NCI-H1105 (cell line): ENCODE measurements around the gene STARD3.

Experiments
- DNase-seq: peaks from one replicate; lab custom pipeline; 2025; lab: John Stamatoyannopoulos, UW

STARD3 gene

GRCh38 chr17:39672522-39673334, 35.8 kb downstream of the STARD3 start:
- no peak for DNase-seq

- DNase-seq: no peak
These were observed 36.6 kb downstream of the STARD3 start for GRCh38 chr17:39673335-39674081.

DNA sequence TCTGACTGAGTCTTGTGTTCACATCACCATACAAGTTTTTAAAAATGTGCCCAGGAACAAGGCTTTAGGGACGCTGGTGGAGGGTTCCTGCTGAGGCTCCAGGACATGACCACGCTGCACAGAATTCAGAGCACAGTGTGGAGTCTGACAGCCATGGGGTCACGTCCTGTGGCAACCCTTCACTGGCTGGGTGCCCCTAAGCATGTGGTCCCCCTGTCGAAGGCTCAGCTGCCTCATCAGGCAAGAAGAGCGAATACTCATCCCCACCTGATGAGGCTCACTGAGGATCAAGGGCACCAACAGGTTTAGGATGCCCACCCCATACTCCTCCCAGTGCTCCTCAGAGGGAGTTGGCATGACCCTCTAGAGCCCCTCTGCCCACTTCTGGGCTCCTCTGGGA, 37.2 kb downstream of the STARD3 start:
- no peak for DNase-seq

GRCh38 chr17:39674702-39675389, 37.9 kb downstream of the STARD3 start:
- no peak for DNase-seq

GRCh38 chr17:39675390-39676082, 38.6 kb downstream of the STARD3 start:
- no peak for DNase-seq

GRCh38 chr17:39676198-39676819, 39.4 kb downstream of the STARD3 start:
- DNase-seq: peak; percentile 12

DNA sequence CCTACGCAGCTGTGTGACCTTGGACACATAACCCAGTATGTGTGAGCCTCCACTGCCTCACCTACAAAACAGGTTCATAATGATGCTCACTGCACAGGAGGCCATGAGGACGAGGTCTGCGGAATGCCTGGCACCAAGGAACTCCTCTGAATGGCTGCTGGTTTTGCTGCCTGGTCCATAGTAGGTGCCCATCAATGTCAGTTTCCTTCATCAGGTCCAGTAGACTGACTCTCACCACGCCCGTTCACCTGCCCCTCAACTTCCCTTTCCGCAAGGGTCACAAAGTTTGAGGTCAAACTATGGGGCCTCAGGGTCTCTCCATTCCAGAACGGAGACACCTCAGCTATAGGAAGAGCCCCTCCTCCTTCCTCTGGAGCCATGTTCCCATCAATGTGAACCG, 40.1 kb downstream of the STARD3 start:
- DNase-seq: no peak

DNA sequence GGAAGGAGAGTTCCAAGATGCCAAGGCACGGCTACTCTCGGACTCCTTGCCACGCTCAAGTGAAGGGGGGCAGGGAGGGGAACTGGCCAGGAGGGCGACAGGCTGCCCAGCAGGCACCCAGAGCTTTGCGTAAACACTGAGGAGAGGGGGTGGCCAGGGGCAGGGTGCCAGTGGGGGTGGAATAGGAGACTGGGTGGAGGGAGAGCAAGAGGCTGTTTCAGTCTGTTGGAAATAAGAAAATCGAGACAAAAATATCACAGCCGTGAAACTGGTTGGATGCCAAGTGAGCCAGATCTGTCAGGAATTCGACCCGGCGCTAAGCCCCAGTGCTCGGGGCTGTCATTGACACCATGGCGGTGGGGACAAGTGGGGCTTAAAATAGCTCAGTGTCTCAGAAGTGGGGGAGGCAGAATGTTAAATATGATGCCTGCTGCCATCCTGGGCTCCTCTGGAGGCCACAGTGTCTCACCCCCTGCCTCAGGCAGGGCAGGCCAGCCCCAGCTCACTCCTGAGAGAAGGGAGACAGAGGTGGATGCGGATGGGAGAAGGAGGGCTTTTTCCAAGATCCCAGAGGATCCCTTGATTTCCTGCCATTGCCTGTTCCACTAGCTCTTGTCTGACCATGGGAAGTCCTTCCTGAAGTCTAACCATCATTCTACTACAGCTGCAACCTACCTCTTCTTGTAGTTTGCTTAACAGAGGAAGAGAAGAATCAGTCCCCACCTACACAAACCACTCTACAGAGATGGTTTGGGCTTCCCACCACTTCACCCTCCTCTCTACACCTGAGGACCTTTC, 40.8 kb downstream of the STARD3 start:
- DNase-seq: no peak

DNA sequence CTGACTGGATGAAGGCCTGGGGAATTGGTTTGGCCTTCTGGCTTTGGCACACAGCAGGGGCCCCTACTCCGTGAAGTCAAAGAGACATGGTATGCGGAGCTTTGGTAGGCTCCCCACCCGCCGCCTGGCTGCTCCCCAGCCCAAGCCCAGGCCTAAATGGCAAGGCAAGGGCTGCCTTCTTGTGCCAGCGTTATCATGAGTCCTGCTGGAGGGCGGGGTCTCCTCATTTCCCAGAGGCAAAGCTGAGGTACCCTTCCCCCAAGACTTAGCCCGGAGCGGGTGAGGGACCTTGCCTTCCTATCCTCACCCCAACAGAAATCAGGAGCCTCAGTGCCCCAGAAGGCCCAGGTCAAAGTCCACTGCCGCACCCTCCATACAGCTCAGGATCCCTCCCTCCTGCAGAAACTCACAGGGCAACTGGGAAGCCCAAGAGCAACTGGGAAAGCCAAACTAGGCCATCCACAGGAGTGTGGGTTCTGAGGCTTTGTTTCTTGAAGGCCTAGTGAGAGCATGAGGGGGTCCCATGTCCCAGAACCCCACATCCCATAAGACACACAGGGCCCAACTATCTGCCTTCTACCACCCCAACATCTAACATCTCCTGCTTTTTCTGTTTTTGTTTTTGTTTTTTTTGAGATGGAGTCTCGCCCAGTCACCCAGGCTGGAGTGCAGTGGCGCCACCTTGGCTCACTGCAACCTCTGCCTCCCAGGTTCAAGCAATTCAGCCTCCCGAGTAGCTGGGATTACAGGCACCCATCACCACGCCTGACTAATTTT, 41.6 kb downstream of the STARD3 start:
- DNase-seq: no peak

- DNase-seq: no peak
These were observed 42.7 kb downstream of the STARD3 start for GRCh38 chr17:39679521-39680192.

DNA sequence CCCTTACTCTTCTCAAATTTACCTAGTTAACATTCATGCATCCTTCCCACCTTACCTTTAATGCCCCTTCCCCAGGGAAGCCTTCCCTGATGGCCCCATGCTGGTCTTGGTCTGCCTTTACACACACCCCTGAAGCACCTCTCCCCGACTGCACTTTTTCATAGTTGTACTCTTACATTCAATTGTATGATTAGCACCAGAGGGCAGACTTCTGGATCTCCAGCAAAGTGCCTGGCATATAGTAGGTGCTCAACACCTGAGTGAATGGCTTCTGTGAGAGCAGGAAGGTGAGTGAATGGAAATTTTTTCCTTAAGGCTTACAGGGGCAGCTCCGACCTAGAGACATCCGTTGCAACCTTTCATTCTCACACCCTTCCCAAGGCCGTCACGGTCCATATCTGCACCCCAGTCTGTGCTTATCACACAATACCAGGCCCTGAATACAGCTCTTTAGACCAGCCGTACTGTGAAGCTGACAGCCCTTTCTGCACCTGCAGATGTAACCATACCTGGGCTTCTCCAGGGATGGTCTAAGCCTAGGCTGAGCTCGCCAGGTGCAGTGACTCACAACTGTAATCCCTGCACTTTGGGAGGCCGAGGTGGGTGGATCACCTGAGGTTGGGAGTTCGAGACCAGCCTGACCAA, 46.5 kb downstream of the STARD3 start:
- no peak for DNase-seq

GRCh38 chr17:39684369-39685192, 47.6 kb downstream of the STARD3 start:
- no peak for DNase-seq

GRCh38 chr17:39687101-39687545, 50.2 kb downstream of the STARD3 start:
- DNase-seq: no peak

DNA sequence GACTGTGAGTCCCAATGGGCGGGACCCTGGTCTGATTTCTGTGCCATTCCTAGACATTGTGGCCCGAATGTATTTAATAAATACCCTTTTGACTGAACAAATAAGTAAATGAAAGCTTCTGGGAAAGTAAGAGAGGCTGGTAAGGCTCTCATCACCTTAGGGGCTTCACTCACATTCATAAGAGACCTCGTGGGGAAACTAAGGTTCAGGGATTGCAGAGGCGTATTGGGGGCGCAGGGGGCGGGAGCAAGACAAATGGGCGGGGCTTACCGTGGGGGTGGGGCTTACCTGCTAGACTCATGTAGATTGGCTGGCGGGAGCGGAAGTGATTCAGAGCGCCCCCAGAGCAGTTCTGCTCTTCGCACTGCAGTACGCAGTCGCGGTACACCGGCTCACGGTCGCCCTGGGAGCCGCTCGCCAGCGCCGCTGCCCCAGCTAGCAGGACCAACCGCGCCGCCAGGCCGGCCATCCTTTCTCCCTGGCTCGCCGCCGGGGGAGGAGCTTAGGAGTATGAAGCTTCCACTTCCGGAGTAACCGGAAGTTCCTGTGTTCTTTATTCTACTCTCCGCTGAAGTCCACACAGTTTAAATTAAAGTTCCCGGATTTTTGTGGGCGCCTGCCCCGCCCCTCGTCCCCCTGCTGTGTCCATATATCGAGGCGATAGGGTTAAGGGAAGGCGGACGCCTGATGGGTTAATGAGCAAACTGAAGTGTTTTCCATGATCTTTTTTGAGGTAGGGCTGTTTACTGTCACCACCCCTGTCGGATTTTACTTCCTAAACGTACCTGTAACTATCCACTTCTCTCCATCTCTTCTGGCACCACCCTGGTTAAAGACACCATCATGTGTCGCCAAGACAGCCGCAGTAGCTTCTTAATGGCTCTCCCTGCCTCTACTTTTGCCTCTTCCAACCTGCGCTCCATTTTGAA, 50.9 kb downstream of the STARD3 start, which contains the start of gene PGAP3:
PGAP3 (minus strand) TSS at position 512 of the 929 bp plus-strand sequence; CDS start at position 469, 43 bp downstream.
- peak; percentile 91 for DNase-seq

DNA sequence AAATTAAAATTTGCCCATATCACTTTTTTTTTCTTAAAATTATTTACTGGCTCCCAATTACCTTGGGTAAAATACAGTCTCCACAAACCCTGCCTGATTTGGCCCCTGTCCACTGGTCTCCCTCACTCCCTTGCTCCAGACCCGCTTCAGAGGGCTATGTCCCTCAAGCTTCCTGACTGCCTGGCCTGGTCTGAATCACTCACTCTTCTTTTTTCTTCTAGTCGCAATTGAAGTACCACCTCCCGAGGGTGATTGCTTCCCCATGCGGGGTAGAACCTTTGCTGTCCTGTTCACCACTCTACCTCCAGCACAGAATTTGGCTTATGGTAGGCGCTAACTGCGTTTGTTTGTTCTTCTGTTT, 51.5 kb downstream of the STARD3 start:
- no peak for DNase-seq

DNA sequence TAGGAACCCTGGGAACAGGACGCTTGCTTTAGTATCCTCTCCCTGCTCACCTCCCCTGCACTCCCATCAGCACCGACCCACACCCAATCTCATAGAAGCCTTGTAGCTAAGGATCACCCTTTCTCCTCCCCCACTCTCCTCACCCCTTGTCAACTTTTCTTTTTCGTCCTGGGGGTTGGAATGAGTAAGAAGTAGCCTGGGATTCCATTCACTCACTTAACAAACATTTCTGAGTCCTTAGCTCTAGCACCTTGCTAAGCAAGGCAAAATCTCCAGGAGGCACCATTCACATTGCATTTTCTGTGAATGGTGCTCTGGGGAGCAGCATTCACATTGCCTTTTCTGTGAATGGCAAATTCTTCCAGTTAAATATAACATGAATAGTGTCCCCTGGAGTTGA, 52.0 kb downstream of the STARD3 start:
- no peak for DNase-seq

DNA sequence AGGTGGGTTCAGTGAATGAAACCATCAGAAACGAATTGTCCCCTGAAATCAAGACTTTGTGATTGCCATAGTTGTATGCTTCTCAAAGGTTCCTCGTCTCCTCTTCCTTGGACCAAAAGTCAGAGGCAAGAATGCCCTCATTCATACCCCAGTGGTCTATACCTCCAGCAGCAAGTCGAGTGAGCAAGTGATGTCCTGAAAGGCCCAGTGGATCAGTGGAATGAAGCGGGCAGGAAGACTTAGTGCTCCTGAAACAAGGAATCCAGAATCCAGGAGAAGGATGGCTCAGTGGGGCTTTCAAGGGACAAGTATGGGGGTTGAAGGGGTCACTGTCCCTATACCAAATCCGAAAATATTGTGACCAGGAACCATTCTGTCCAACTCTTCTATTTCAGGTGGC, 57.6 kb downstream of the STARD3 start:
- DNase-seq: no peak
